Stimulated activated CD8-positive, alpha-beta memory T cell treated with anti-CD3 and anti-CD28 coated beads, Interleukin-7, amount 100 ng/mL, for 1 hour (primary cell): ENCODE measurements around the gene DEF6.
A peak's percentile ranks its signal among the peaks of the same experiment; 100 is the strongest.

Experiments used
- DNase-seq, 2 donors: peaks; one replicate each; pipeline ENCODE4 v3.0.0-alpha.2; 2020; ENCODE audit warnings: low read depth in 2 of 2

DEF6 gene, protein sequence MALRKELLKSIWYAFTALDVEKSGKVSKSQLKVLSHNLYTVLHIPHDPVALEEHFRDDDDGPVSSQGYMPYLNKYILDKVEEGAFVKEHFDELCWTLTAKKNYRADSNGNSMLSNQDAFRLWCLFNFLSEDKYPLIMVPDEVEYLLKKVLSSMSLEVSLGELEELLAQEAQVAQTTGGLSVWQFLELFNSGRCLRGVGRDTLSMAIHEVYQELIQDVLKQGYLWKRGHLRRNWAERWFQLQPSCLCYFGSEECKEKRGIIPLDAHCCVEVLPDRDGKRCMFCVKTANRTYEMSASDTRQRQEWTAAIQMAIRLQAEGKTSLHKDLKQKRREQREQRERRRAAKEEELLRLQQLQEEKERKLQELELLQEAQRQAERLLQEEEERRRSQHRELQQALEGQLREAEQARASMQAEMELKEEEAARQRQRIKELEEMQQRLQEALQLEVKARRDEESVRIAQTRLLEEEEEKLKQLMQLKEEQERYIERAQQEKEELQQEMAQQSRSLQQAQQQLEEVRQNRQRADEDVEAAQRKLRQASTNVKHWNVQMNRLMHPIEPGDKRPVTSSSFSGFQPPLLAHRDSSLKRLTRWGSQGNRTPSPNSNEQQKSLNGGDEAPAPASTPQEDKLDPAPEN

DNA sequence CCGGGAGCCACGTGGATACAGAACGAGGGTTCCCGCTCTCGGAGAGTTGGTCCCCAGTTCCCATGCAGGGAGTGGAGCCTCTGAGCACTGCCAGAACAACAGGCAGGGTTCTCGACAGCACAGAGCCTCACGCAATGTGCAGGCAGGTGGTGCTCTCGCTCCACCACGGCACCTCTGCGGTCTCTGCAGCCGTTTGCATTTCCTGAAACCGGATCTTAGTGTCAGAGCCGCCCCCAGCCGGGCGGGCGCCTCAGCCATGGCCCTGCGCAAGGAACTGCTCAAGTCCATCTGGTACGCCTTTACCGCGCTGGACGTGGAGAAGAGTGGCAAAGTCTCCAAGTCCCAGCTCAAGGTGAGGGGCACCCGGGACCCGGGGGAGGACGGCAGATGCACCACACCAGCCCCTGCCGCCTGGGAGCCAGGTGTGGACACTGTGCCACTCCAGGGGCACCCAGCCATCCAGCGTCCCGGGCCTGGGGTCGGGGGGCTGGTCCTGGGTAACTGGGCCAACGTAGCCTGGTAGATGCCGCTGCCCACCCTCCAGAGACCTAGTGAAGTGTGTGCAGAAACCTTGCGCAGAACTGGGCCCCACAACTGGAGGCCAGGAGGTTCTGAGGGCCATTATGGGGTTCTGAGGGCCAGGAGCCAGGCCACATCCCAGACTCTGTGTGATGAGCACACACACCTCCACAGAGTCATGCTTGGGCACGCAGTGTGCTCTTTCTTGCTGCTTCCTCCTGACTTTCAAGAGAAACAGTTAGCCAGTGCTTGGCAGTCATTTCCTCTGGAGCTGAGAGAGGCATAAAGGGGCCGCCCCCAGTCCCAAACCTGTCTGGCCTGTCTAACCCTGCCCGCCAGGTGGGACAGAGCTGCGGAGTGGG is at the start of gene DEF6:
Gene DEF6 (plus strand): TSS at position 218 of the 881 bp plus-strand sequence. CDS start 39 bp downstream, at position 257.
- DNase-seq = peak; percentile 73 to 79

DNA sequence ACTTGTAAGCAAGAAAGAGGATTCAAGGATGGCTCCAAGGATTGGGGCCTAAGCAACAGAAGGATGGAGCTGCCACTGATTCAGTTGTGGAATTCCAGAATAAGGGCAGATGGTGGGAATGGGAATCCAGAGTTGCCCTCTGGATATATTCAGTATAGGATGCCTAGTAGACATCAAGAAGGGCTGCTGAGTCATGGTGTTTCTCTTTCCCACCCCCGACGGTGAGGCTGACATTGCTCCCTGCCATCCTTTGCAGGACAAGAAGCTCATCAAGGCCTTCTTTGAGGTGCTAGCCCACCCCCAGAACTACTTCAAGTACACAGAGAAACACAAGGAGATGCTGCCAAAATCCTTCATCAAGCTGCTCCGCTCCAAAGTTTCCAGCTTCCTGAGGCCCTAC is 49.3 kb upstream of the DEF6 start:
- DNase-seq = no peak

DNA sequence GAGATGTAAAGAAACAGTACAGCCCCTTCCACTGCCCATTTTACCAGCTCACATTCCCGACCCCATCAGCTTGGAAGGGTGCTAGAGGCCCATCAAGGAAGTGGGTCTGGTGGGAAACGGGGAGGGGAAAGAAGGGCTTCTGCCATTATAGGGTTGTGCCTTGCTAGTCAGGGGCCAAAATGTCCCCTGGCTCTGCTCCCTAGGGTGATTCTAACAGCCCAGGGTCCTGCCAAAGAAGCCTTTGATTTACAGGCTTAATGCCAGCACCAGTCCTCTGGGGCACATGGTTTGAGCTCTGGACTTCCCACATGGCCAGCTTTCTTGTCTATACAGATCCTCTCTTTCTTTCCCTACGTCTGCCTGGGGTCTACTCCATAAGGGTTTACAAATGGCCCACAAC is 48.7 kb upstream of the DEF6 start:
- DNase-seq = no peak

DNA sequence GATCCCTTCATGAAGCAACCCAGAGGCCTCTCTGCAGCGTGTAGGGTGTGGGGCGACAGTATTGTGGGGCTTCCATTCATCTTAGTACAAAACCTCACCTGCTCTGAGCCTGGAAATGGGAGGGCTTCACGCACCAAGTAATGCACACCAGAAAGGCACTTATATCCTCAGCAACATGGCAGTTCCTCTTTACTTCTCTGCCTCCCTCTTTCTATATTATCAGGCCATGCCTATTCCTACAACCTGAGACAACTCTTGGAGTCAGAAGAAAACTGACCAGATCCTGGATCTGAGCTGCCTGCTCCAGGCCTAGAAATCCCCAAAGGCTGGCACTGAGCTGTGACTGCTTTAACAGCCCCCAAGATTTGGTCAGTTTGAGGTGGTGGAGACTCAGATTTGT is 45.7 kb upstream of the DEF6 start:
- DNase-seq = no peak

DNA sequence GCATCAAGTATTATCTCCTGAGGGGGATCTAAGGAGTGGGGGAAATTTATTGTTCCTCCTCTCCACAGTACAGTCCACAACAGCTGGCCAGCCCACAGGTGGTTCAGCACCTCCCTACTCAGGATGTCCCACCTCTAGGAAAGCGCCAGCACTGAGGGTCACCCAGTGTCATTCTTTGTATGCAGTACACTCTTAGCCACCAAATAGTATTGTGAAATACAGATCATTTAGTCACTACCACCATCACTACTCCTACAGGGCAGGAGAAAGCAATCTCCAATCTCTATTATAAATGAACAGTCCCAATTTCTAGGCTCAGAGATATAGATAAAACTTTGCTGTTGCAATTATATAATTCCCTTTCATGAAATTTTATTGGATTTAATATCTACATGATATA is 44.4 kb upstream of the DEF6 start:
- DNase-seq = no peak

DNA sequence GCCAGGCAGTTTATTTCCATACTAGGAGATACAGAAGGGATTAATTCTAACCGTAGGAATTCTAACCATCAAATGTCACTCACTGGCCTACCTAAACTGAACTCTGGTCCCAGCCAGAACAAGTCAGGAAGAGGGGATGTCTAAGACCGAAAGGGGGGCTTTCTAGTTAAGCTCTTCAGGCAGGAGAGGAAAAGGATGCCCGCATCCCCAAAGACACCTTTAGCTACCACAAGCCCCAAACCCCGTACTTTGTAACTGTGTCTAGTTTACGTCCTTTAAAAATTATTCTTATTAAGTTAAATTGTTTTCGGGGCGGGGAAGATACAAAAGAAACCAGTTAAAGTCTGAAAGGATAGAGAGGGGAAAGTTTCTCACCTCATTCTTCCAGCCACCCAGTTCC is 39.3 kb upstream of the DEF6 start:
- DNase-seq = no peak

DNA sequence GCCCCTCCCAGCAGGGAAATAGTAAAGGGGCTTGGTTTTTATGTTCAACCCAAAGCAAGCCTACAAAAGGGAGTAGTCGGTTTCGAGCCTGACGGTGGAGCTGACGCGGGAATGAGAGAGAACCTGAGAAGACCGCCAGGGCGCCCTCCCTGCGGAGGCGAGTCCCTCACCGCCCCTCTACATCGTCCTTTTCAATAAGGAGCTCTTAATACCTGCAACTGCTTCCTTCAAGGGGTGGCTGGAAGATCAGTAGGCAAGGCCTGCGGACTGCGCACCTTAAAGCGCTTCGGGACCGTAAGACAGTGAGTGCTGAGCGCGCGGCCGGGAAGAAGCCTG is 38.8 kb upstream of the DEF6 start:
- DNase-seq = no peak

DNA sequence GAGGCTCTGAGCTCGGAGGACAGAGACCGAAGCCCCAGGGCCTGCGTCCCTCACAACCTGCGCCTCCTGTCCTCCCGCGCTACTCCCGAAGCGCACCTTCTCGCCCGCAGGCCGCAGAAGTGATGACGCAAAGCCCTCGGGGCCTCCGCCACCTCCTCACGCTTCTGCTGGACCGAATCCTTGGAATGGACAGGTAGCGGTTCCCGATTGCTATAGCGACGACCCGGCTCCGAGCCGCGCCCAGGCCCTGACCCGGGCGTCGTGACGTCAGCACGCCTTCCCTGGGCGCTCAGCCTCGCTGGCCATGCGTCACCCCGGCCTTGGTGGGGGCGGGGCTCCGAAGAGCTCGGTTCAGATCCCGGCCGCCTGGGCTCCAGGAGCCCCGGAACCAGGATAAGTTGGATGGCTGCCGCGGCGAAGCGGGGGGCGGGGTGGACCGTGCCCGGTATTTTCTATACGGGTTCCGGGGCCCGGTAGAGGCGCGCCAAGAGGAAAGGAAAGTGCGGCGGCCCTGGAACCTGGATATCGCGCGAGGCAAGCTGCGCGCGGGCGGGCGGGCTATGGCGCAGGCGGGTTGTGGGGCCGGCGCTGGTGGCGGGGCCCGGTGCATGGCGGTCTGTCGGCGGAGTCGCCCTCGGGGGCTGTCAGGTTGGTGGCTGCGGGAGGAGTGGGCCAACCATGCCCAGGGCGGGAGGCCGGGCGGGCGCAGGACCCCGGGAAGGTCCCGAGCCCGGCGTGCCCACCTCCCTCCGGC is 38.2 kb upstream of the DEF6 start, which contains the start of gene ZNF76:
Gene ZNF76 (plus strand): TSS at position 542 of the 754 bp plus-strand sequence. CDS start 21,417 bp downstream, outside the sequence.
- DNase-seq = peak; percentile 73 to 79

DNA sequence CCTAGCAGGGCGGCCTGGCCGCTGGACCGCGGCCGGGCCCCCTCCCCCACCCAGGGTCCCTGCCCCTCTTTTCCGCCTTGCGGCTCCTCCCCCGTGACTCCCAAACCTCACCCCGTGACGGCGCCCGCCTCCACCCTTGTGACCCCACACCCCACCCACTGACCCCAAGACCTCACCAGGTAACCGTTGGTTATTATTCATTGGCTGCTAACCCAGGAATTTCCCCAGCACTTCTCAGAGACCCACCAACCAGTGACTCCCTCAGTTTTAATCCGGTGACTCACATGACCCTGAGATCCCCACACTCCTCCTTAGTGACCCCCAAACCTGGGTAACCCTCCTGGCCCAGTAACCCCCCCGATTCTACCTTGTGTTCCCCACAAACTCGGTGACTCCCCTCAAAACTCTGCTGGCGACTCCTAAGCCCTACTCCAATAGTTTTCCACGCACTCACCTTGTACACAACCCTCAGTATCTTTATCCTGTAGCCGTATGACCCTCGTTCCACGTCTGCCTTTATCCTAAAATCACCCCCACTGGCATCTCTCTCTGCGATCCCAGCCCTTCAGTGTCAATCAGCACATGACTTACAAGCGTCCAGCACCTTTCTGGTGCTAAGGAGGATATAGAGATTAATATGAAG is 37.5 kb upstream of the DEF6 start:
- peak; percentile 43 to 46 for DNase-seq

DNA sequence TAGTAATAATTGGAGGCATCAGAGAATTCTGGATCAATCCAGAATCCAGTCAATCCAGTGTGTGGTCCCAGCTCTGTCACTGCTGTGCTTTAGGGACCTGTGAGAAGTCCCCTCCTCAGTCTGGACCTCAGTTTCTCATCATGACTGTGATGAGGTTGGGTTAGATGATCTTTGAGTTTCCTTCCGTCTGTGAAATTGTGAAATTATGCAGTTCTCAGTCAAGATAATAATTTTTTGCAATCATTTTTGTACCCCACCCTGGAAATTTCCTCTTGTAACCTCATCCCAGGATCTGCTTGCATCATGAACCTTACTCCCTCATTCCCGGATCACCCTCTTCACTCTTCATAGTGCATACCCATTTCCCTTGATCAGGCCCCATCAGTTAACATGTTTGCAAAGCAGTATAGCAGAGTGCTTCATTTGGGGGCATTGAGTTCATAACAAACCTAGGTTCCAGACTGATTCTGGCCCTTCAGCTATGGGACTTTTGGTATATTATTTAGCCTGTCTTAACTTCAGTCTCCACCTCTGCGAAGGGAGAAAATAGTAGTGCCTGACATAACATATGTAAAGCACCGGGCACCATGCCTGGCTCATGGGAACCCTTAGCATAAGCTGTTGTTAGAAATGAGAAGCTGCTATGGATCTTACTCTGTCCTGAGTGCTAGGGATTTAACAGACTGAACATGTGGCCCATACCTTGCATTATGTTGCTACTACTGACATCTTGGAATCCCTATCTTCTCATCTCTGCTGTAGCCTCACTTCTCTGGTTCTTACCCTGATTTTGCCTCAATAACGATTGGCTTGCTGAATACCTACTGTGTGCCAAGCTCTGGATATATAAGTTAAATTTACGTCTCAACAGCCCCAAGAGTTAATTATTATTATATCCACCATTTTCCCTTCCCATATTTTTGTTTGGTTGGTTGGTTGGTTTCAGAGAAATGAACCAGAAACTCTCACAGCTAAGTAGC is 36.7 kb upstream of the DEF6 start:
- DNase-seq = no peak

DNA sequence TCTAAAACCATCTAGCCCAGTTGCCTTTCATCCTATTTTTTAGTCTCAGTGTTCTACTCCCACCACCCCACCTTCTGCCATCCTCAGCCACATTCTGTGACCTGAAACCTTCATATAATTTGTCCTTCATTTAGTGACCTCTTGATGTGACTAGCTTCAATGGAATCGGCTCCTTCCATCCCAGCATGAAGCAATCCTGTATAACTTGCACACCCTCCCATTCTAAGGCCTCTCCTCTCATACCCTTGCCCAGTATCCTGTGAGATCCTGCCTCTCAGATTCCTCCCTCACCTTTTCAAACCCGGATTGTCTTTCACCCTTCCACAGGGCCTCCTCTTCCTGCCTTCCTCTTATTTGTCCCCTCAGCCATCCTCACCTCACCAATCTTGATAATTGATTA is 35.0 kb upstream of the DEF6 start:
- DNase-seq = no peak

DNA sequence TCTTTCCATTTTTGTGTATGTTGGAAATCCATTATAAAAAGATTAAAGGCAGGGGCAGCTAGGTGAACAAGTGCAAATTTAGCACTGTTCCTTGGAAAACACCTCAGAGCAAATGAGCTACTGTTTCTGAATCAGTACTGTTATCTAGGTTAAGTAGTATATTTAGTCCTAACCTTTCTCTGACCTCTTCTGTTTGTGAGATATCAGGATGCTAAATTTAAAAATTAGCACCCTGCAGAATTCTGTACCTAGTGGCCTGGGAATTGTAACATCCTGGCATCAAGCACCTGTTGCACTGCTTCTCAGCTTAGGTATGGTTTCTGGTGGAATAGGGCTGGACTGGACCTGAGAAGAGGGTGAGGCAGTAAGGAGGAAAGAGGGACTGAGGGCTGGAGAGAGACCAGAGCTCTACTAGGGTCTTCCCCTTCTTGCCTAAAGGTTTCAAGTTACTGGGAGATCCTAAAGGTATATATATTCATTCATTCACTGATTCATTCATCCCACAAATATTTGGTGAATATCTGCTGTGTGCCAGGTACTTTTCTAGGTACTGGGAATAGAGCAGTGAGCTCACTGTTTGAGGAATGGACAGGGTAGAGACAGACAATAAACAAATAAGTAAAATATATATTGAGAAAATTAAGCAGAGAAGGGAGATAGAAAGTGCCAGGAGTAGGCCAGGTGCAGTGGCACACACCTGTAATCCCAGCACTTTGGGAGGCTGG is 32.9 kb upstream of the DEF6 start:
- no peak for DNase-seq

DNA sequence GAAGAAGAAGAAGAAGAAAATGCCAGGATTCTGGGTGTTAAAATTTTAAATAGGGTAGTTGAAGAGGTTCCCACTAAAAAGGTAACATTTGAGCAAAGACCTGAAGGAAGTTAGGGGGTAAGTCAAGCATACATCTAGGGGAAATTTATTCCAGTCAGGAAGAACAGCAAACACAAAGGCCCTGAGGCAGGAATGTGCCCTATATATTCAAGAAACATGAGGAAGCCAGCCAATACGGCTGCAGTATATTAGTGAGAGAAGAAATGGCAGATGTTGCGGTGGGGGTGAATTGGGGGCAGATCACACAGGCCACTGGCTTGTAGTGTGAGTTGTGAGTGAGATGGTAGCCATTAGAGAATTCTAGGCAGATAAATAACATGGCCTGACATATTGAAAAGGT is 32.1 kb upstream of the DEF6 start:
- no peak for DNase-seq

DNA sequence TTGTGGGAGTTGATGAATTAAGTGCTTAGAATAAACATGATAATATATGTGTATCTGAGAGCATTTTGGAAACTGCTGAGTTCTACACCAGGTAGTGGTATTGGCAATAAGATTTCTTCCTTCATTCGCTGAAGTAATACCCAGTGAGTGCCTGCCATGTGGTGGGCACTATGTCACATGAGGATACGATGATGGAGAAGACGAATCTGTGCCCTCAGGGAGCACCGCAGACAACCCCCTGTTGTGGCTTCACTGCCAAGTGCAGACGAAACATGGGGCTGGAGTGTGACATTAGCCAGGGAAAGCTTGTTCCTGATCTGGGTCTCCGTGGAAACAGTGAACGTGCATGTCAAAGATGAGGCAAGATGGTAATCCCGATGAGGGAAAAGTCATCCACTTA is 30.2 kb upstream of the DEF6 start:
- no peak for DNase-seq

DNA sequence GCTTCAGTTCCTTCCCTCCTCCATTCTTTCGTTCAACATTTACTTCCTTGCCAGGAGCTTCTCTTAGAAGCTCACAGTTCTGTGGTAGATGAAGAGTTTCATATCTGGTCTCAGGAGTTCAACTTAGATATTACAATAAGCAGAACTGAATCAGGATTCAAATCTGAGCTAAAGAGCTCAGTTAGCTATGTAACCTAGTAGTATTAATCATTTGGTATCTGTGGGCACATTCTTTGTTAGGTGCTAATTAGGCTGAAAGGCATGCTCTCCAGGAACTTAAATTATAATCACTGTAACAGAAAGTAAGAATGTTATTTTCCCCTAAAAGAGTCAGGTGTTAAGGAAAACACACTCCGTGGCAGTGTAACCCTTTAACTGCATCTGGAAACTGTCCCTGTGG is 29.7 kb upstream of the DEF6 start:
- no peak for DNase-seq

DNA sequence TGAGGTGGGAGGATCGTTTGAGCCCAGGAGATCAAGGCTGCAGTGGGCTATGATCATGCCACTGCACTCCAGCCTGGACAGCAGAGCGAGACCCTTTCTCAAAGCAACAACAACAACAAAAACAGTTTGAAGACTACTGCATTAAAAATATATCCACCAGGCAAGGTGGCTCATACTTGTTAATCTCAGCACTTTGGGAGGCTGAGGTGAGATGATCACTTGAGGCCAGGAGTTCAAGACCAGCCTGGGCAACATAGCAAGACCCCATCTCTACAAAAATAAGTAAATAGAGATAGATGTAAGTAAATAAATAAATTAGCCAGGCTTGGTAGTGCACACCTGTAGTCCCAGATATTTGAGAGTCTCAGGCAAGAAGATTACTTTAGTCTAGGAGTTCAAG is 25.6 kb upstream of the DEF6 start:
- DNase-seq = no peak

DNA sequence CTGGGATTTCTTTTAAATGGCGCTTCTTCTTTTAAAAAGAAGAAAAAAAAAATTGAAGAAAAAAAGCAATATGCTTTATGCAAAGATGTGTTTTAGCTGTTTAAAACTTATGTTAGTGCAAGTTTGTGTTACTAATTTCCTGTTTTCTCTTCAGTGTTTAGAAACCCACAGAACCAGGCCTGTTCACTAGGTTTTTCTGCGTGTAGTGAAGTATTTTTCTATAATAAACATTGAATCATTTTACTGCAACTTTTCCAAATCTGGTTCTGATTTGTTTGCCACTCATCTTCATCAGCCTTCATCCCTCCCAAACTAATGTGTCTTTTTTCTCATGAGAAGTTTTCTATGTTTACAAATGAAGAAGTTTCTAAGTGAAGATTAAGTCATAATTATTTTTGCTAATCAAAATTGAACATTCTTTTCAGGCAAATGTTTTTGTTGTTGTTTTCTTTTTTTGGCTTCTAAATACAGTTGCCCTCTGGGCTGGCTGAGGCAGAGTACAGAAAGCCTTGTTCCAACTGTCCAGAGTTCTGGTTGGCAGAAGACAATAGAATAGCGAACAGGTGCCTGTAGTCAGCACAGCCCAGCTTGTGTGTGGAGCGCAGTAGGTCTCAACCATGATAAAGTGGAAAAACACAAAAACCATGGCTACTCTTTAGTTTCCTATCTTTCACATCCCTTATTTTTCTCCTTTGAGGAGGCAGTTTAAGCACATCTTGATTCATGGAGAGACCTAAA is 23.6 kb upstream of the DEF6 start:
- no peak for DNase-seq

DNA sequence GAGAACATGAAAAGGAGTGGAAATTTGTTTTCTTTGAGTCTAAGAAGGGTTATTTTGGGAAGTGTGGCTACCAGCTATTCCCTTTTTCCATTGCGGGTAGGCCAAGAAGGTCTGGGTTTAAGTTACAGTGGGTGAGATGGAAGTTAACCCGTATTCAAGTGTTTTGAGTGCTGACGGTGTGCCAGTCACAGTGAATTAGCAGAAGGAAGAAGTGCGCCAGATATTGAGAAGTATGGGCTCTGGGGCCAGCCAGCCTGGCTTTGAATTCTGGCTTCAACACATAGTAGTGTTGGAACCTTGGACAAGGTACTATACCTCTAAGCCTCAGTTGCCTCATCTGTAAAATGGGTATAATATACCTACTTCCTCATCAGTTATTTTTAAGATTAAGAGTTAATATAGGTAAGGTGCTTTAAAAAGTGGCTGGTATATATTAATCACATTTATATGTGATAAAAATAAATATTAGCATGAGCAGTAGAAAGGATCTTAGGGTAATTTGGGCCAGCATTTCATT is 21.8 kb upstream of the DEF6 start:
- DNase-seq = no peak
